ENCODE measurements around the gene TRPC4. TPM values are rescaled to one million over a fixed set of nuclear protein-coding genes. Genes with fewer than 3 reads are reported as not detected.

Gene TRPC4
- total RNA-seq, 1 experiment from 2014 or later = 19.0 TPM

DNA sequence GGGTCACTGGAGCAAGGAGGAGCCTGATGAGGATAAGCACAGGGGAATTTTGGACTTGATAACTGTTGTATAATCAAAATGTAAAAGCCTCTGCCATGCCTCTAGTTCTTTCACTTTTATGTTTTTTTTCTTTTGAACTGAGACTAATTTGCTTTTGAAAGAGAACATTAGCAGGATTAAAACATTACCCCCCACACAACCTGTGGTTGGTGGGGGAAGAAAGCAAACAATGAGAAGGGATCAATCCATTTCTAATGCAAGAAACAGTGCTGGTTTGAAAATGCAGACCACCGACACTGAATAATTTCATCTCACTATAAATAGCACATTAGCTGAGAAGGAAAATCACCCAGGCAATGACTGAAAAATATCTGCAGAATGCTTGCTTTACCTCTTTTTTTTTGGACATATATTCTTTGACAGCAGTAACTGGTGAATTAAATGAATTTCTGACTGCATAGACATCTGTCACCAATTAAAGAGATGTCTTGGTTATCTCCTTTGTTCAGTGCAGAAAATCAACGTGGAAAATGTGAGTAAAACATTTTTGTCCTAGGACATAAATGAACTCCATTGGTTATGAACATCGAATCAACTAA lies 48.6 kb upstream of the TRPC4 start:
- Mint-ChIP-seq H3K9me3 (no peaks in the 10 kb centered on the region), H3K36me3 (ENCODE audit: insufficient read depth in 1 of 3, low read depth in 3 of 3) (peaks cover 0 to 12% (median 2%) of the 10 kb centered on the region in 3 experiments; a peak in 4 of 7 replicates), H3K4me1 (peaks cover 55 to 57% of the 10 kb centered on the region in 2 experiments), H3K27me3 (ENCODE audit: low read depth) (no peaks in the 10 kb centered on the region), H3K4me3 (peak overlapping the region; percentile 49 to 68), H3K27ac (peak overlapping the region; percentile 87 to 97 (median 90))
- WGBS (ENCODE audit: extremely low coverage, insufficient read length, low lambda C conversion rate) = no CpG with 5 or more reads among the region's 3 CpGs
- Histone ChIP-seq H2BK12ac (ENCODE audit: insufficient read length, low read depth, low read length) (no peak overlapping the region), H2BK120ac (ENCODE audit: low read depth, low read length, poor library complexity, severe bottlenecking) (no peak overlapping the region), H3K79me2 (ENCODE audit: insufficient read depth, low read length) (no peaks in the 10 kb centered on the region), H3K9ac (ENCODE audit: extremely low read depth, insufficient read length, low read length) (peak overlapping the region; percentile 19), H2BK20ac (ENCODE audit: low read depth, low read length, poor library complexity, severe bottlenecking) (no peak overlapping the region), H2BK15ac (ENCODE audit: low read depth, low read length) (no peak overlapping the region), H4K5ac (ENCODE audit: insufficient read length, low read depth, low read length) (no peak overlapping the region), H3K18ac (ENCODE audit: insufficient read length, low read depth, low read length) (no peak overlapping the region), H2BK5ac (ENCODE audit: insufficient read length, low read length) (no peak overlapping the region), H4K20me1 (ENCODE audit: control insufficient read depth, insufficient read depth, insufficient read length) (no peaks in the 10 kb centered on the region), H3K27me3 (ENCODE audit: insufficient read depth, low read length) (no peaks in the 10 kb centered on the region), H3K4ac (ENCODE audit: low read depth, low read length) (no peak overlapping the region), H3K14ac (ENCODE audit: insufficient read depth, low read length) (no peak overlapping the region), H3K79me1 (ENCODE audit: insufficient read depth, low read depth, low read length, poor library complexity, severe bottlenecking) (no peaks in the 10 kb centered on the region), H2AFZ (ENCODE audit: low read length) (no peak overlapping the region), H3K56ac (ENCODE audit: insufficient read length, low read depth, low read length) (no peak overlapping the region), H4K8ac (replicated peaks; ENCODE audit: insufficient read length, low read depth, low read length) (no peak overlapping the region), H3K23me2 (ENCODE audit: insufficient read length, low read depth, low read length, poor library complexity, severe bottlenecking) (no peaks in the 10 kb centered on the region), H2AK5ac (ENCODE audit: insufficient read length, low read length) (no peak overlapping the region), H3K4me1 (ENCODE audit: insufficient read depth, low read length) (peaks cover 9% of the 10 kb centered on the region), H3T11ph (ENCODE audit: low read length) (no peak overlapping the region), H3K27ac (ENCODE audit: insufficient read length, low read depth, low read length) (no peak overlapping the region), H3K4me2 (ENCODE audit: insufficient read depth, insufficient read length, low read length) (peak overlapping the region; percentile 44), H3K9me3 (ENCODE audit: control insufficient read depth, low read depth, low read length) (no peaks in the 10 kb centered on the region), H3K23ac (ENCODE audit: insufficient read length, low read depth, low read length) (no peak overlapping the region), H4K91ac (ENCODE audit: insufficient read length, low read depth, low read length) (no peak overlapping the region)
- TF ChIP-seq CTCF (conservative IDR thresholded peaks at IDR 0.05) = no peak
- no peak for DNase-seq

Measured in H9 (cell line).